GM12874 (cell line): ENCODE data around the gene NUDT1.

Experiments
- CTCF ChIP-seq: IDR thresholded peaks from 2 replicates; pipeline ENCODE4 v1.5.1; 2011; ENCODE audit warnings: low read depth, mild to moderate bottlenecking, control low read depth, low read length, moderate library complexity; ENCODE audit not compliant: insufficient read depth

NUDT1 gene

GRCh38 chr7:2214636-2215035, 27.4 kb upstream of the NUDT1 start:
- no peak for TF ChIP-seq CTCF

GRCh38 chr7:2215851-2216250, 26.2 kb upstream of the NUDT1 start:
- TF ChIP-seq CTCF, result no peak

GRCh38 chr7:2217206-2217605, 24.8 kb upstream of the NUDT1 start:
- TF ChIP-seq CTCF, result no peak

GRCh38 chr7:2217716-2218443, 24.1 kb upstream of the NUDT1 start:
- TF ChIP-seq CTCF, result no peak

- no peak for TF ChIP-seq CTCF
Measured at GRCh38 chr7:2218444-2218785, 23.6 kb upstream of the NUDT1 start.

- TF ChIP-seq CTCF, result no peak
Measured at GRCh38 chr7:2219136-2219535, 22.9 kb upstream of the NUDT1 start.

- TF ChIP-seq CTCF, result no peak
Measured at GRCh38 chr7:2219606-2220005, 22.4 kb upstream of the NUDT1 start.
